HG03575 (cell line): Measurements from ENCODE around the gene TTF2.

Source experiments
- ATAC-seq: cut with Tn5 transposase; IDR thresholded peaks from one replicate; pipeline ENCODE4 v1.9.1; 2021; ENCODE audit not compliant: unreplicated experiment, insufficient number of reproducible peaks, low FRiP score; ENCODE audit errors: extremely low read depth

TTF2 gene

GRCh38 chr1:117038236-117038635 lies 21.9 kb upstream of the TTF2 start:
- ATAC-seq, result no peak

DNA sequence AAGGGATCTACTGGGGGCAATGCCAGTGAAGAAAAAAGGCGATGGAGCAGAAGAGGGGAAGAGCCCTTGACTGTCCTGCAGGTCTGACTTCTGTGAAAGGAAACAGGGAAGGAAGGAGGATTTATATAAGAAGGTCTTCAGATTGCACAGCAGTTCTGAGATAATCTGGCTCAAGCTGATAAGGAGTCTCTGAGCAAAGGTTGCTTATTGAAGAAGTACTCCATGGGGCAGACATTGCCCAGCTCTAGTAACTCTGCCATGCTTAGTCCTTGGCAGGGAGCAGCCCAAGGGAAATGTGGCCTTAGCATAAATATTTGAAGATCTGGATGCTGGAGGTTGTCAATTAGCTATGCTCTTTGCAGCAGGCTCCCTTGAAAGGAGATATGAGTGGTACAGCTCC lies 15.9 kb upstream of the TTF2 start:
- ATAC-seq, result no peak

- no peak for ATAC-seq
These were observed 14.5 kb upstream of the TTF2 start for GRCh38 chr1:117045644-117046043.

GRCh38 chr1:117046781-117047180 lies 13.3 kb upstream of the TTF2 start:
- no peak for ATAC-seq

DNA sequence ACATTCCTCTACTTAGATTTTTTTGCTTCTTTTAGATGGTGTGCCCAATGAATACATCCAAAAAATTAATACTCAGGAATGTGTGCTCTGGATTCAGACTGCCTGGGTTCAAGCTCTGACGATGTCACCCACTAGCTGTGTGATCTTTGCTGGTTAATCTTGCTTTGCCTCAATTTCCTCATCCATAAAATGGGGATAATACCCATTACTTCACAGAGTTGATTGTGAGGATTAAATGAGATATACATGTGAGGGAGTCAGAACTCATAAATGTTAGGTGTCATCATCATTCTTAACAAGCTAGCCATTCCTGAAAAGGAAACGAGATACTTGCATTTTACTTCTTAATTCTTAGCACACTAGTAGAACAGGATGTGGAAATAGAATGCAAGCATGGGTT lies 12.9 kb upstream of the TTF2 start:
- no peak for ATAC-seq

- ATAC-seq, result no peak
These were observed 10.3 kb upstream of the TTF2 start for GRCh38 chr1:117049857-117050256.

DNA sequence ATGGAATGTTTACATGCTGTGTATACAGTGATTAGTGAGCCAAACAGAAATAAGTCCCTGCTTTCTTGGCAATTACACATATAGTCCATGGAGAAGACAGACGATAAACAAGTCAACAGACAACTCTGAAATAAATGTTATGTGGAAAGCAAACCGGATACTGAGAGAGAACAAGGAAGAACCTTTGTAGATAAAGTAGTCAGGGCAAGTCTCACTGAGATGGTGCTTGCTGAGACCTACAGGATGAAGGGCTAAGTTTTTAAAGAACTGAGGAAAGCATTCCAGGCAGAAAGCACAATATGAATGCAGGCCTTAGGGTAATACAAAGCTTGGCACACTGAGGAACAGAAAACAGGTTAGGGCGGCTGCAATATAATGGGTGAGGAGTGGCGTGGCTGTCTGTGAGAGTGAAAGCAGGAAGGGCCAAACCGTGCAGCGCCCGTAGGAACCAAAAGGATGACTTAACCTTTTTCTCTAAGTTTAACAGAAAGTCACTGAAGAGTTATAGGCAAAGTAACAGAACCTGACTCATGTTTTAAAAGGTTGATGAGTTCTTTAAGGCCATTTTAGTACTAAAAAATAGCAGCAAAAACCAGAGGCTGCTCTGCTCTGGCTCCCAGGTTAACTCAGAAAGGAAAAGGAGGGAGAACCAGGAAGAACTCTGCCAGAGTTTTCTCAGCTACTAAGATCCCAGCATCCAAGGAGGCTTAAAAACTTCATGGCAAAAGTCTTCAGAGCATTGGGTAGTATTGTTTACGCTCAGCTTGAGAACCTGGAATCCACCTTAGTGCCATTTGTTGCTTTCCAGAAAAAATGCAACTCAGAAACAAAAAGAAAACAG lies 8.7 kb upstream of the TTF2 start:
- ATAC-seq, result no peak

- no peak for ATAC-seq
These were observed 6.1 kb upstream of the TTF2 start for GRCh38 chr1:117054068-117054467.

GRCh38 chr1:117058810-117059209 lies 1.3 kb upstream of the TTF2 start:
- ATAC-seq, result no peak

DNA sequence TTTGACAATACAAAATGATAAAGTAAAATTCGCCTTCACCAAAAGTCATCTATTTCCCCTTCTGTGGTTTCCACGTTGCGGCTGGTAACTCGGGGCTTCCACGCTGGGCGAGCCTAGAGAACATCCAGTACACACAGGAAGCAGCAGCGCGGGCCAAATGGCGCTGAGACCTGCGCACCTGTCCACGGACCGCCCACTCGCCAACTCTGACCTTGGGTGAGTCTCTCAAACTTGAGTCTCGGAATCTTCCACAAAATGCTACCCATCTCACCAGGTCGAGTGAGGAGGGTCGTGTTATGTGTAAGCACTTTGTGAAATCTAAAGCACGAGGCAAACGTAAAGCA lies 820 bp upstream of the TTF2 start:
- no peak for ATAC-seq

DNA sequence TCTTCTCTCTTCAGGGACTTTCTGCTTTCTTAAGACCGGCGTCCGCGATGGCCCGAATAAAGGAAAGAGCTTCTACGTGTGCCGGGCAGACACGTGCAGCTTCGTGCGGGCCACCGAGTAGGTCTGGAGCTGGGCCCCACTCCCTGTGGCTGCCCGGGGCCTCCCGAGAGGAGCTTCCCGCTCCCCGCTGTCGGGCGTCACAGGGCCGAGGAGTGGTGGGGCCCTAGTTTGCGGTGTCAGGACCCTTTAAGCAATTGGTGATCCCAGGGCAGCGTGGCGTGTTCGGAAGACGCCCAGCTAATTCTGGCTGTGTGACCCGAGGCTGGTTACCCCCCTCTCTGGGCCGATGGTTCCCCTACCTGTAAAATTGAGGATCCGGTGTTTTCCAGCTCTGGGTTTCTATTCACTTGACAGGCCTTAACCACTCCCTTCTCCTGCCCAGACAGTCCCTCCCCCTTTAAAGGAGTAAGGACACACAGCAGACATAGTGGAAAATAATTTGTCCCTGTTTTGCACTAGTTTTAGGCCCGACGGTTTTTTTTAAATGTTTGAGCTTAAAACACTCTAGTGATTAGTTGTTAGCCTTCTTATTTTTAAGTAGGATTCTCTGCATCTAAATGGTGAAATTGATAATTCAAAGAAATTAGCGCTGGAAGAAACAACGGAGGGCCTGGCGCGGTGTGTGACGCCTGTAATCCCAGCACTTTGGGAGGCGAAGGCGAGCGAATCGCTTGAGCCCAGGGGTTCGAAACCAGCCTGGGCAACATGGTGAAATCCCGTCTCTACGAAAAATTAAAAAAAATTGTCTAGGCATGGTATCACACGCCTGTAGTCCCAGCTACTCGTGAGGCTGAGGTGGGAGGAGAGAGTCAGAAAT lies 553 bp downstream of the TTF2 start:
- ATAC-seq, result no peak

DNA sequence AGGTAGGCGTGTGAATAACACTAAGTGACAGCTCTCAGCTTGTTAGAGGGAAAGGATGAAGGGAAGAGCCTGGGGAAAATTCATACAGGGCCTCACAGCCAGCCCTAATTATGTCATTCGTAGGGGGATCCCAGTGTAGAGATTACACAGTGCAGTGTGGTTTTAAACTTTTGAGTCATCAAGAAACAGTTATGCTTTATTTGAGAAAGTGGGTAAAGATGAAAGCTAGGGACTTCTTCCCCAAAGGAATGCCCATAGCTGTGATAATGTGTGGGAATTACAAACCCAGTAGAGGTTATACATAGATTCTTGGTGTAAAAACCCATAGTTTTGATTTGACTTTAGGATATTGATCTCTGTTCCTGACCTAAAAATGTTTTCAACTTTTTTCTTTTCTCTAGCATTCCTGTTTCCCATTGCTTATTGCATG lies 1.9 kb downstream of the TTF2 start:
- ATAC-seq, result no peak

DNA sequence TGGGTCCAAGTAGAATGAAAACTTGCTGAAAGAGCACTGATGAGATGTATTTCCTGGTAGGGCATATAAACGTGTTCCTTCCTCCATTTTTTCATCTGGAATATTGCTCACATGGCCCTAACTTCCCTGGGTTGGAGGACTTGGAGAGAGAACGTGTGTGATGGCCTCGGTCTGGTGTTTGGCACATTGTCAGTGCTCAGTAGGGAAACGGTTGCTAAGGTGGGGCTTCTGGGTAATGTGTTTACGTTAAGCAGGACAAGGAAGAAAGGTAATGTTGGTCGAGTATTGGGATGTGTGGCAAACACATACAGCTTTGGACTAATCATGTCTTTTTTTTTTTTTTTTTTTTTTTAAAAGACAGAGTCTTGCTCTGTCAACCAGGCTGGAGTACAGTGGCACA lies 6.2 kb downstream of the TTF2 start:
- no peak for ATAC-seq

- ATAC-seq, result no peak
These were observed 7.6 kb downstream of the TTF2 start for GRCh38 chr1:117067533-117068370.

GRCh38 chr1:117068580-117068979 lies 8.5 kb downstream of the TTF2 start:
- no peak for ATAC-seq

- no peak for ATAC-seq
These were observed 9.2 kb downstream of the TTF2 start for GRCh38 chr1:117069220-117069844.

DNA sequence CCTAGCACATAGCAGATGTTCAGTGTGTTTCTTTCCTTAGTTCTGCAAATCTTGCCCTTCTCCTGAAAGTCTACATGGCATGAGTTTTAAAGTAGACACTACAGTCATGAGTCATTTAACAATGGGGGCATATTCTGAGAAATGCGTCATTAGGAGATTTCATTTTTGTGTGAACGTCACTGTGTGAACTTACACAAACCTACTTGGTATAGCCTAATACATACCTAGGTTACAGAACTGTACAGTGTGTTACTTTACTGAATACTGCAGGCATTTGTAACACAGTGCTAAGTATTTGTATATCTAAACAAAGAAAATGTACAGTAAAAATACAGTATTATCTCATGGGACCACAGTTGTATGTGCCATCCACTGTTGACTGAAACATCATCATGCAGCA lies 10.0 kb downstream of the TTF2 start:
- ATAC-seq, result no peak

DNA sequence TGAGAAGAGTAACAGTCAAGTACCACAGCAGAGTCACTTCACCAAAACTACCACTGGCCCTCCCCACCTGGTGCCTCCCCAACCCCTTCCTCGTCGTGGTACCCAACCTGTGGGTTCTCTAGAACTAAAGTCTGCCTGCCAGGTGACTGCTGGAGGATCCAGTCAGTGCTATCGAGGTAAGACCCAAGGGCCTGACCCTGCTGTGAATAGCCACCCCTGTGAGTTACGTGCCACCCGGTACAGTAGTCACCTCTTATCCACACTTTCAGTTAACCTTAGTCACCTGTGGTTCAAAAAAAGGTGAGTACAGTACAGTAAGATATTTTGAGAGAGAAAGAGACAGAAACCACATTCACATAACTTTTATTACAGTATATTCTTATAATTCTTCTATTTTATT lies 16.5 kb downstream of the TTF2 start:
- ATAC-seq, result no peak

GRCh38 chr1:117077267-117077666 lies 17.1 kb downstream of the TTF2 start:
- ATAC-seq, result no peak
